ENCODE results near the gene FARP1.

FARP1 gene

DNA sequence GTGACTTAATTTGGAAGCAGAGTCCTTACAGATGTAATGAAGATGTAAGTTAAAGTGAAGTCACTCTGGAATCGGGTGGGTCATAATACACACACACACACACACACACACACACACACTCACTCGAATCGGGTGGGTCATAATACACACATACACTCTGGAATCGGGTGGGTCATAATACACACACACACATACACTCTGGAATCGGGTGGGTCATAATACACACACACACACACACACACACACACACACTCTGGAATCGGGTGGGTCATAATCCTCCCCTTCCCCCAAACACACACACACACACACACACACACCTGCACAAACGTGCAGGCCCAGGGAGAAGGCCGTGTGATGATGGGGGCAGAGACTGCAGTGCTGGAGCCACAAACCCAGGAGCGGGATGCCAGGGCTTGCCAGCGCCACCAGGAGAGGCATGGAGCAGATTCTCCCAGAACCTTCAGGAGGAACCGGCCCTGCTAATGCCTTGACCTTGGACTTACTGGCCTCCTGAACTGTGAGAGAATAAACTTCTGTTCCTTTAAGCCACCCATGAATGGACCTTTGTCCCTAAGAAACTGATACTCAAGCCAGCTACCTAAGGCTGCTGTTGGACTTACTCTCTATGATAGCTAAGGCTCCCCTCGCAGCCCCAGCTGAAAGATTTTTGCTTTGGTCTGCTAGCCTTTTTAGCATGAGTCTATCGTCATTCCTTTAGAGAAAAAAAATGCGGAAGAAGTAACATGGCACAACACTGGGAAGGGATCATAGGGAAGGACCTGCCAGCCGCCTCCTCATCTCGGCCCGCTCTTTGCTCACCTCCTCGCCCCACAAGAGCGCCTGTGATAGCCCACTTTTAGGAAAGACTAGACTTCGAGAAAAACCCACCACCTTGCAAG lies 170.4 kb downstream of the FARP1 start:
- DNase-seq, result no peak

GRCh38 chr13:98313922-98314292 lies 171.0 kb downstream of the FARP1 start:
- no peak for DNase-seq

GRCh38 chr13:98315466-98315865 lies 172.6 kb downstream of the FARP1 start:
- DNase-seq, result no peak

DNA sequence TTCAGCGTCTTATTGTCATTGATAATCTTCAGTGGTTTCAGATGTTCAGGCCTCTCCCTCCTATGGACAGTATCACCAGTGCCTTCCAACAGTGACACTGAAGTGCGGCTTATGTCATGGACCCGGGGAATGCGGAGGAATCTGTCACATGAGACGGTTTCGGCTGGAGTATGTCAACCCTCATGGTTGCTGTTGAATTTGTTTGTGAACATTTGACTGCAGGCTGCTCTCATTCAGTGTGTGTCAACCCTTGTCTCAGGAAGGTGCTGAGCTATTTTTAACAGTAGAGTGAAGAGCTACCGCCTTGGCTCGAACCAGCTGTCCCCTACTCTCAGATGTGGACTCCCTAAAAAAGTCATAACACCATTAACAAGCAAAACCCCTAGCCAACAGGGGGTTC lies 173.0 kb downstream of the FARP1 start:
- DNase-seq, result no peak

GRCh38 chr13:98317573-98318171 lies 174.8 kb downstream of the FARP1 start:
- no peak for DNase-seq

- DNase-seq, result no peak
Measured at GRCh38 chr13:98318263-98318878, 175.5 kb downstream of the FARP1 start.

GRCh38 chr13:98320561-98321105 lies 177.7 kb downstream of the FARP1 start:
- DNase-seq, result no peak

- no peak for DNase-seq
Measured at GRCh38 chr13:98321395-98321794, 178.5 kb downstream of the FARP1 start.

DNA sequence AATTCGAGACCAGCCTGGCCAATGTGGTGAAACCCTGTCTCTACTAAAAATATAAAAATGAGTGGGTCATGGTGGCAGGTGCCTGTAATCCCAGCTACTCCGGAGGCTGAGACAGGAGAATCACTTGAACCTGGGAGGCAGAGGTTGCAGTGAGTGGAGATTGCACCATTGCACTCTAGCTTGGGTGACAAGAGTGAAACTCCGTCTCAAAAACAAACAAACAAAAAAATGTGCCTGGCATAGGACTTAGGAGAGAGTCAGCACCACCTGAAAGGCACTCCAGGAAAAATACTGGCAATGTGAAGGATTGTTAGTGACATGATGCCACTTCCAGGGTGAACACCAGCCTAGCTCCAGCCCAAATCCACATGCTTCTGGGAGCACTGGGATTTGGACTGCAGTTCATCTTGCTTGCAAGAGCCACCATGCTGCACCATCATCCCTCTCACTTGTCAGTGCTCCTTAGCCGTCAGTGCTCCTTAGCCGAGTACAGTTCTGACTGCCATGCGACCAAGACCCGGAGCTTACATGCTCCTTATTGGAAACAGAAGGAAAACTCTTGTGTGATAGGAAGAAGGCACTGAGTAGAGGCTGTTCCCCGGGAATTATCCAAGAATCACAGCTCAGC lies 179.3 kb downstream of the FARP1 start:
- no peak for DNase-seq

DNA sequence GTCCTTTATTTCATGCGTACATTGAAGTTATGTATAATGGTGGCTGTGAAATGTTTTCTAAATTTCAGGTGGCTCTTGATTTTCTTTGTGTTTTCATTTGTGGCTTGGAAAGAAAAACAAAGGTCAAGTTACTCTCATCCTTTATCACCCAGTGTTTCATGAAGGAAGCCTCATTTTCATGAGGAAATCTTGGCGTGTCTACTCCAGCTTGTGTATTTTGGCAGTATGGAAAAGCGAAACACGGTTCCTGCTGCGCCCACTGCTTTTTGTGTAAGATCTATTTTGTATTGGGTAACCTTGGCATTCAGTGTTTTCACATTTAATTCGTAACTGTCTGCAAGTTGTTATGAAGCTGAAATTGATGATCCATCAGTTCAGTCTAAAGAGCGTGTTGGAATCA lies 181.2 kb downstream of the FARP1 start:
- no peak for DNase-seq

- DNase-seq, result no peak
Measured at GRCh38 chr13:98325724-98326123, 182.8 kb downstream of the FARP1 start.

- DNase-seq, result no peak
Measured at GRCh38 chr13:98326291-98326690, 183.4 kb downstream of the FARP1 start.

DNA sequence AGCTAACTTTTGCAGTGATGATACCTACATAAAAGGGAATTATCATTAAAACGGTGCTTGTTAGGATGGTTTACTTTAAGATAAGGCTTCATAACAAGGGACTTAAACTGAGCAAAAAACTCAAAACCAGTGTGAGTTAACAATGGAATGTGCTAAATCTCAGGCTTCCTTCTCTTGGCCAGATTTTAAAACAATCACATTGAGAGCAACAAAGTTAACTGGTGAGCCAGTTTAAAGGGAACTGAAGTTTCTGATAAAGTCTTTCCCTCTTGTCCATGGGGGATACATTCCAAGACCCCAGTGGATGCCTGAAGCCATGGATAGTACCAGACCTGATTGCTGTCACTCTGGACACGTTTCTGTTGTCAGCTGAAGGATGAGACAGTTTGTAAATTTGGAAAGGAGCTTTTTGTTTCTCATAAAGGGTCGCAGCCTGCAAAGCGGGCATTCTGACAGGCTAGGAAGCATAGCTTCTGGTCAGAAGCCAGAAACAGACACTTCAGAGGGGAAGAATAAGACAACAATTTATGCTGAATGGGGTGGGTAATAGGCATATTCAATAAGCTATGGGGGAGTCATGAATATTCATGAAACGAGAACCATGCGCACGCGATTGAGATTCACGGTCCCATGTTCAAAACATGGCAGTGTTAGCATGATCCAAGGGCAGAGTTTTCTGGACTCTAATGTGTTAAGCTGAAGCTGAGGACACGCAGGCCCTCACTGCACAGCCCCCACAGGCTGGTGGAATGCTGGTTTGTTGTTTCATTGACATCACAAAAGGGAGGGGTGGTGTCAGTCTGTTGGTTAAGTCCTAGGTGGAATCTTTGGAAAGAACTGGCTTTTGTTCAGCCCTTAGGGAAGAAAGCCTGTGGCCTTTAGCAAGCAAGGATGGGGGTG lies 184.7 kb downstream of the FARP1 start:
- no peak for DNase-seq

DNA sequence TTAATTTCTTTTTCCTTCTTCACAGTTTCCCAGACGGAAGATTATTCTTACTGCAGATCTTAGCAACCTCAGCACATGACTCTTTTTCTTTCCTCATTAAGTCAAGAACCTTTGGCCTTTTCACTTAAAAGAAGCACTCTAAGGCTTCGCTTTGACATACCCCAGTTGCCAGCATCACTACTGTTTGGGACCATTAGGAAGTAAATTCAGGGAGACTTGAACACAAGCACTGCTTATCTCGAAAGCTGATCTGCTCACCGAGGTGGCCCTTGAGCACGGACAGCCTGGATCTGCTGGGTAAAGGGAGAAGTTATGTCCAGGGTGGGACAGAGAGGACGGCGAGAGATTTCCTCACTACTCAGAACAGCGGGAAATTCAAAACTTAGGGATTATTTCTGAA lies 185.6 kb downstream of the FARP1 start:
- DNase-seq, result no peak

DNA sequence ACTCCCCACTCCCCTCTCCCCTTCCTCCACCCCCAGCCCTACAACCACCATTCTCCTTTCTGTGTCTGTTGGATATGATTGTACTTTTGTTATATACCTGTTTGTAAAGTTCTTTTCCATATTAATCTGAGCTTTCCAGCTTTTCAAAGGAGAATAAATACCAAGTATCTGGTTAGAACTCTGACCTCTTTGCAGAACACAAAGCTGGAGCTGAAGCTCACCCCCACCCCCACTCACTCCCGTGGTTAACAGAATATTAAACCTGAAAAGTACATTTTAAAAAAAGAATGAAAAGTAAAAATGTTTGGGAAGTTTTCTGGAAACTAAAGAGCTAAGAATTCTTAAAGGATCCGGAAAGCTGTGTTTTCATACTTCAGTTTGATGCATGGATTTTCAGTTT lies 189.3 kb downstream of the FARP1 start:
- DNase-seq, result no peak

DNA sequence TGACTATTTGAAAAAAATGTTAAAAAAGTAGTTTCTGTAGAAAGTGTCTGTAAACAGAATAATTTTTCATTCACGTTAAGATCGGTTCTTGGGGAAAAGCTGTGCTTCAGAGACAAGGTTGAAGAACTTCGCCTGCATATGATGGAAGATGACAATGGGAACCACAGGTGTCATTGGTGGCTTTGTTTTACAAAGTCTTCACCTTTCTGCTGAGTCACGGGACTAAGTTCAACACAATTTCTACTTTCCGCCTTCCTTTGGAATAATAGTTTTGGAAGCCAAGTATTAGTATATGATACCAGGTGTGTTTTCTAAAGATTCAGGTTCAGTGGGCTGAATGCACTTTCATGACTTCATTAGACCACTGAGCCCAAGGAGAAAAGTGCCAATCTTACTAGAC lies 189.8 kb downstream of the FARP1 start:
- DNase-seq, result no peak

- no peak for DNase-seq
Measured at GRCh38 chr13:98333486-98333885, 190.6 kb downstream of the FARP1 start.

DNA sequence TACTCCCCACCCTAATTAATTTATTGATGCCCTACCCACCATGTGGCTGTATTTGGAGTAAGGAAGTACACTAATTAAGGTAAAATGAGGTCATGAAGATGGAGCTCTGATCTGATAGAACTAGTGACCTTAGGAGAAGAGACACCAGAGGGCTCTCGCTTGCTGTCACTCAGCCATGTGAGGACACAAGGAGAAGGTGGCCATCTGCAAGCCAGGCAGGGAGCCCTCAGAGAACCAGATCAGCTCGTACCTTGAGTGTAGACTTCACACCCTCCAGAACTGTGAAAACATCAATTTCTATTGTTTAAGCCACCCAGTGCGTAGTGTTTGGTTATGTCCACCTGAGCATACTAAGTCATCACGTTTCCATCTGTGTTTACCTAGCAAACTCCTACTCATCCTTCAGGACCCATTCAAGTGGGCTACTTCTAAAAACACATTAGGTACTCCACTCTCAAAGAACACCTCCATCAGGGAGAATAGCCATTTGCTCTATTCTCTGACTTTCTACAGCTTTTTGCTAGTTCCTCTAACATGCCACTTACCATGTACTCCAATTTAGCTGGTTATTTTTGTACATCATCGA lies 191.8 kb downstream of the FARP1 start:
- DNase-seq, result no peak

DNA sequence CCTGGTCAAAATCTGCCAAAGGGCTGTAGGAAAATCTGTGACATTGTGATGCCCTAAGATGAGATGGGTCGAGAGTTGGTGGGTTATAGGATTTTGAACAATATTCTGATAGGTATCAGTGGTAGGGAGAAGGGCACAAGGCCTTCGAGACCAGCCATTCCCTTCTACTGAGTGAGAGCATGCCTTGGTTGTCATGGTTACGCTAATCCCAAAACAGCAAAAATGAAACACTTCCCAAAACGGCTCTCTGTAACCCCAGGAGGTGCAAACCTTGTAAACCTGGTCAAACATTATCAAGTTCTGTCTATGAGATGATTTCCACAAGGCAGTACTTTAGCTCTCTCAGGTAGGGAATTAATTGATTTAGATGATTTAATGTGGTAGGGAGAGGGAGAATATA lies 192.8 kb downstream of the FARP1 start:
- DNase-seq, result no peak

DNA sequence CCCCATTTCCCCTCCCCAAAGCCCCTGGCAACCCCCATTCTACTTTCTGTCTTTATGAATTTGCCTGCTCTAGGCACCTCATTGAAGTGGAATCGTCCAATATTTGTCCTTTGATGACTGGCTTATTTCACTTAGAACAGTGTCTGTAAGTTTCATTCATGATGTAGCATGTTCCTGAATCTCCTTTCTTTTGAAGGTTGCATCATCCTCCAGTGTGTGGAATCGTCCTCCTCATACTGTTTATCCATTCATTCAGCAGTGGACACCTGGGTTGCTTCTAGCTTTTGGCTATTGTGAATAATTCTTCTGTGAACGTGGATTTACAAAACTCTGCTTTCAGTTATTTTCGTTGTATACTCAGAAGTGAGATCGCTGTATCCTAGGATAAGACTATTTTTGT lies 195.4 kb downstream of the FARP1 start:
- no peak for DNase-seq

GRCh38 chr13:98339684-98340425 lies 197.0 kb downstream of the FARP1 start:
- no peak for DNase-seq
